Measurements from ENCODE around the gene TGM4.

The TGM4 gene

GRCh38 chr3:44890852-44891251, 16.4 kb downstream of the TGM4 start (continued):
- TF ChIP-seq ZNF18 (tag by site-specific recombination; IDR thresholded peaks at IDR 0.05) (no peak), ZBTB10 (tag by site-specific recombination; IDR thresholded peaks at IDR 0.05) (no peak), ZNF112 (tag by site-specific recombination; IDR thresholded peaks at IDR 0.05) (no peak), ZNF362 (tag by site-specific recombination; IDR thresholded peaks at IDR 0.05) (no peak), ZFHX2 (tag by site-specific recombination; conservative IDR thresholded peaks at IDR 0.05) (no peak), ZNF19 (tag by site-specific recombination; IDR thresholded peaks at IDR 0.05; ENCODE audit: low read depth) (no peak), ZNF280C (tag by site-specific recombination; IDR thresholded peaks at IDR 0.05) (no peak), IKZF3 (tag by site-specific recombination; IDR thresholded peaks at IDR 0.05) (no peak), ZNF561 (tag by site-specific recombination; IDR thresholded peaks at IDR 0.05; ENCODE audit: borderline replicate concordance) (no peak), ZNF654 (tag by site-specific recombination; IDR thresholded peaks at IDR 0.05; ENCODE audit: low read depth) (no peak)

- CTCF ChIA-PET: no interaction called here
- Histone ChIP-seq H3K36me3 (ENCODE audit: control insufficient read depth in 2 of 2, insufficient read depth in 1 of 2, low read length in 2 of 2) (no peaks in the 10 kb centered on the region), H3K4me1 (ENCODE audit: control insufficient read depth, insufficient read depth, low read length) (no peaks in the 10 kb centered on the region), H3K27ac (ENCODE audit: extremely low read depth, low read depth, low read length) (no peak overlapping the region), H3K9me3 (ENCODE audit: control insufficient read depth, insufficient read depth, low read depth, low read length) (no peaks in the 10 kb centered on the region), H3K4me3 (ENCODE audit: low read depth, low read length) (no peak overlapping the region)
- POLR2A ChIA-PET: no interaction called here
- no peak for TF ChIP-seq ZNF274 (IDR thresholded peaks at IDR 0.05; ENCODE audit: low read length)
- TF ChIP-seq ZNF274 (tag by site-specific recombination; IDR thresholded peaks at IDR 0.05; ENCODE audit: borderline replicate concordance): no peak
- no peak for TF ChIP-seq ZNF10 (tag by site-specific recombination; IDR thresholded peaks at IDR 0.05)
- no peak for TF ChIP-seq ZNF211 (tag by site-specific recombination; IDR thresholded peaks at IDR 0.05; ENCODE audit: low read depth)
- TF ChIP-seq ZNF830 (tag by site-specific recombination; IDR thresholded peaks at IDR 0.05; ENCODE audit: low read depth): no peak
- TF ChIP-seq ZNF792 (tag by site-specific recombination; IDR thresholded peaks at IDR 0.05): no peak
- TF ChIP-seq TSHZ1 (tag by site-specific recombination; IDR thresholded peaks at IDR 0.05; ENCODE audit: borderline replicate concordance): no peak
- no peak for TF ChIP-seq ZNF324 (tag by site-specific recombination; IDR thresholded peaks at IDR 0.05)
- TF ChIP-seq ZNF132 (tag by site-specific recombination; IDR thresholded peaks at IDR 0.05; ENCODE audit: borderline replicate concordance): no peak
- no peak for TF ChIP-seq ZFP37 (tag by site-specific recombination; IDR thresholded peaks at IDR 0.05)
Observed at GRCh38 chr3:44892689-44893088, 18.3 kb downstream of the TGM4 start.

All from HEK293 (cell line).